Erythroblast (primary cell): Measurements from ENCODE around the gene TRPM5.

ENCODE experiments used
- GATA1 ChIP-seq: IDR thresholded peaks from 2 replicates; pipeline ENCODE4 v1.6.1; 2011; ENCODE audit warnings: low read depth, mild to moderate bottlenecking, control low read depth, low read length, moderate library complexity
- POLR2A ChIP-seq: IDR thresholded peaks from 2 replicates; pipeline ENCODE4 v1.6.1; 2011; ENCODE audit warnings: mild to moderate bottlenecking, low read length

GRCh38 chr11:2451336-2451735 lies 7.0 kb upstream of the TRPM5 start:
- TF ChIP-seq POLR2A: no peak
- TF ChIP-seq GATA1: no peak
